K562 (cell line): Measurements from ENCODE around the gene ZSWIM8. TPM values are rescaled to one million over a fixed set of nuclear protein-coding genes. Genes with fewer than 3 reads are reported as not detected.

Source experiments
- E2F6 ChIP-seq, 2 experiments: IDR thresholded peaks; 2 replicates each; pipeline ENCODE4 v1.6.1; 2011; ENCODE audit warnings: borderline replicate concordance in 1 of 2, control low read depth in 1 of 2, low read depth in 1 of 2, low read length in 1 of 2, mild to moderate bottlenecking in 1 of 2, mixed read lengths in 1 of 2, moderate library complexity in 1 of 2; ENCODE audit not compliant: insufficient read depth in 1 of 2, insufficient read length in 1 of 2, poor library complexity in 1 of 2, severe bottlenecking in 1 of 2; ENCODE audit errors: extremely low read depth in 1 of 2
- GABPB2 ChIP-seq: fragments of 250-450 bp; sonication (Bioruptor Pico); conservative IDR thresholded peaks from 2 replicates; pipeline ENCODE4 v1.5.1; 2021; ENCODE audit warnings: mild to moderate bottlenecking
- ILF3 ChIP-seq: fragments of 450-650 bp; IDR thresholded peaks from 2 replicates; pipeline ENCODE4 v1.6.1; 2018; ENCODE audit warnings: antibody characterized with exemption, mild to moderate bottlenecking, moderate library complexity, borderline replicate concordance
- JUNB ChIP-seq: fragments of 450-650 bp; formaldehyde crosslinking; conservative IDR thresholded peaks from 2 replicates; pipeline ENCODE4 v1.4.0; 2020; ENCODE audit warnings: mild to moderate bottlenecking
- KDM1A ChIP-seq, 2 experiments: fragments of 450-650 bp; IDR thresholded peaks; 2 replicates each; pipeline ENCODE4 v1.6.1; 2016; ENCODE audit warnings: mild to moderate bottlenecking in 2 of 2
- MTA2 ChIP-seq: fragments of 450-650 bp; IDR thresholded peaks from 2 replicates; pipeline ENCODE4 v1.6.1; 2016; ENCODE audit warnings: low read depth
- NFIX ChIP-seq: fragments of 250-450 bp; sonication (Bioruptor Pico); IDR thresholded peaks from 2 replicates; pipeline ENCODE4 v1.4.0; 2020; ENCODE audit warnings: low read depth, mild to moderate bottlenecking, moderate library complexity
- PHB ChIP-seq: fragments of 250-450 bp; sonication (Bioruptor Pico); IDR thresholded peaks from 2 replicates; pipeline ENCODE4 v1.5.0; 2021
- RCOR1 ChIP-seq, 2 experiments: IDR thresholded peaks; 2 replicates each; pipeline ENCODE4 v1.6.1; 2012; ENCODE audit warnings: low read depth in 2 of 2, low read length in 2 of 2, borderline replicate concordance in 1 of 2, improper control_type of control experiment in 1 of 2
- SMAD3 ChIP-seq: fragments of 450-650 bp; formaldehyde crosslinking; conservative IDR thresholded peaks from 2 replicates; pipeline ENCODE4 v1.4.0; 2020; ENCODE audit warnings: mild to moderate bottlenecking
- U2AF2 ChIP-seq: fragments of 200-400 bp; formaldehyde crosslinking; optimal IDR thresholded peaks from 2 replicates; pipeline ENCODE3; 2017; ENCODE audit warnings: low read depth, mild to moderate bottlenecking, low read length
- YBX1 ChIP-seq: fragments of 450-650 bp; IDR thresholded peaks from 2 replicates; pipeline ENCODE4 v1.7.1; 2016; ENCODE audit warnings: mild to moderate bottlenecking
- ZNF134 ChIP-seq: fragments of 250-450 bp; sonication (Bioruptor Pico); conservative IDR thresholded peaks from 2 replicates; pipeline ENCODE4 v1.4.0; 2020
- ZNF143 ChIP-seq: sonication (generic); formaldehyde crosslinking; IDR thresholded peaks from 2 replicates; pipeline ENCODE4 v1.9.0; 2022; ENCODE audit warnings: mild to moderate bottlenecking, missing genetic modification reagents
- ZNF197 ChIP-seq: fragments of 200-800 bp; sonication (Bioruptor generic); IDR thresholded peaks from 2 replicates; pipeline ENCODE4 v1.6.1; 2016; ENCODE audit warnings: low read depth, missing genetic modification characterization, missing compliant biosample characterization
- ZNF395 ChIP-seq: fragments of 200-800 bp; sonication (Bioruptor generic); IDR thresholded peaks from 2 replicates; pipeline ENCODE4 v1.6.1; 2017; ENCODE audit warnings: missing genetic modification characterization, missing compliant biosample characterization
- ZNF445 ChIP-seq: fragments of 250-450 bp; sonication (Bioruptor Pico); IDR thresholded peaks from 2 replicates; pipeline ENCODE4 v1.4.0; 2020; ENCODE audit warnings: low read depth, mild to moderate bottlenecking, moderate library complexity
- ZNF655 ChIP-seq: fragments of 250-450 bp; sonication (Bioruptor Pico); IDR thresholded peaks from 2 replicates; pipeline ENCODE4 v1.5.0; 2021
- polyA plus RNA-seq, 8 experiments: library from polyadenylated mRNA; depleted of rRNA in 4 of 8; stranded (reverse) in 5 of 8; unstranded in 3 of 8; fragments of >200 nt; fragmentation: Nextera tagmentation in 2 of 8; fragmentation: Illumina TruSeq in 1 of 8; extraction: Ambion mirVana in 2 of 8; extraction: Trizol in 1 of 8; gene quantifications; 2 replicates each; pipeline versions ENCODE4 v1.2.1 to v1.2.3, GENCODE V29; 2011 to 2014; ENCODE audit warnings: inconsistent platforms in 1 of 8, missing spikeins in 1 of 8
- total RNA-seq, 7 experiments: library from RNA; depleted of rRNA in 6 of 7; stranded (reverse); fragments of >200 nt in 6 of 7; fragmentation: Illumina TruSeq in 2 of 7; extraction: Trizol in 2 of 7; gene quantifications; 2 replicates each; pipeline versions ENCODE4 v1.2.1 to v1.2.3, GENCODE V29; 2011 to 2021; ENCODE audit warnings: low replicate concordance in 1 of 7

Gene ZSWIM8
- total and polyA plus RNA-seq, 9 of the 15 experiments (the other 6 are each of a cell fraction or from before 2014, with no cell fraction given) = 5.6 to 47.8 (median 26.7) TPM

- TF ChIP-seq ZNF143 (CRISPR knock-in tag) (no peak), RCOR1 (IDR thresholded peaks at IDR 0.05; ENCODE audit: borderline replicate concordance in 1 of 2, low read depth in 2 of 2, low read length in 2 of 2) (0 out of 4 replicates have a peak, but pooled peaks of 1 of the 2 experiments have one; percentile 2), ZNF395 (CRISPR knock-in tag) (no peak), E2F6 (IDR thresholded peaks at IDR 0.05; ENCODE audit: borderline replicate concordance in 1 of 2, extremely low read depth in 1 of 2, insufficient read depth in 1 of 2, insufficient read length in 1 of 2, low read depth in 1 of 2, low read length in 1 of 2, poor library complexity in 1 of 2, severe bottlenecking in 1 of 2) (peak in 1 of 2 experiments; percentile 71), MTA2 (no peak), PHB (CRISPR knock-in tag) (no peak), NFIX (CRISPR knock-in tag) (no peak), KDM1A (IDR thresholded peaks at IDR 0.05) (no peak), ZNF445 (CRISPR knock-in tag) (0 out of 2 replicates have a peak, but pooled peaks have one; percentile 6), U2AF2 (no peak), ZNF197 (CRISPR knock-in tag) (no peak), JUNB (CRISPR knock-in tag) (no peak), GABPB2 (CRISPR knock-in tag) (0 out of 2 replicates have a peak, but pooled peaks have one; percentile 41), ZNF134 (CRISPR knock-in tag) (no peak), ILF3 (no peak), SMAD3 (CRISPR knock-in tag) (0 out of 2 replicates have a peak, but pooled peaks have one; percentile 33), ZNF655 (CRISPR knock-in tag) (no peak), YBX1 (no peak)
- TF ChIP-seq, all 486 proteins: peak for 37
Measured at GRCh38 chr10:73771722-73772280, 13.6 kb upstream of the ZSWIM8 start (continued).
